Stimulated activated memory B cell treated with anti-CD40 and anti-IgM and Interleukin-4, amounts not matched to agents 10 μg/mL and 1 μg/mL and 100 μg/mL, for 72 hours (primary cell): Measurements from ENCODE around the gene PGAM2.
A peak's percentile ranks its signal among the peaks of the same experiment; 100 is the strongest.

ENCODE experiments used
- ATAC-seq: fragments of 150-1000 bp; cut with Tn5 transposase; 2 replicates; pipeline ENCODE4 v1.10.0; 2021
- H3K27ac Mint-ChIP-seq: one replicate; pipeline ENCODE4 v1.8.0; 2022; ENCODE audit warnings: mild to moderate bottlenecking, mixed read lengths
- H3K27me3 Mint-ChIP-seq: one replicate; pipeline ENCODE4 v1.8.0; 2022; ENCODE audit warnings: mixed read lengths
- H3K36me3 Mint-ChIP-seq: one replicate; pipeline ENCODE4 v1.8.0; 2022; ENCODE audit warnings: mixed read lengths
- H3K4me1 Mint-ChIP-seq: one replicate; pipeline ENCODE4 v1.8.0; 2022; ENCODE audit warnings: mixed read lengths
- H3K4me3 Mint-ChIP-seq: one replicate; pipeline ENCODE4 v1.8.0; 2022; ENCODE audit warnings: mild to moderate bottlenecking, moderate library complexity, mixed read lengths
- H3K9me3 Mint-ChIP-seq: one replicate; pipeline ENCODE4 v1.8.0; 2022; ENCODE audit warnings: mixed read lengths

Gene PGAM2

DNA sequence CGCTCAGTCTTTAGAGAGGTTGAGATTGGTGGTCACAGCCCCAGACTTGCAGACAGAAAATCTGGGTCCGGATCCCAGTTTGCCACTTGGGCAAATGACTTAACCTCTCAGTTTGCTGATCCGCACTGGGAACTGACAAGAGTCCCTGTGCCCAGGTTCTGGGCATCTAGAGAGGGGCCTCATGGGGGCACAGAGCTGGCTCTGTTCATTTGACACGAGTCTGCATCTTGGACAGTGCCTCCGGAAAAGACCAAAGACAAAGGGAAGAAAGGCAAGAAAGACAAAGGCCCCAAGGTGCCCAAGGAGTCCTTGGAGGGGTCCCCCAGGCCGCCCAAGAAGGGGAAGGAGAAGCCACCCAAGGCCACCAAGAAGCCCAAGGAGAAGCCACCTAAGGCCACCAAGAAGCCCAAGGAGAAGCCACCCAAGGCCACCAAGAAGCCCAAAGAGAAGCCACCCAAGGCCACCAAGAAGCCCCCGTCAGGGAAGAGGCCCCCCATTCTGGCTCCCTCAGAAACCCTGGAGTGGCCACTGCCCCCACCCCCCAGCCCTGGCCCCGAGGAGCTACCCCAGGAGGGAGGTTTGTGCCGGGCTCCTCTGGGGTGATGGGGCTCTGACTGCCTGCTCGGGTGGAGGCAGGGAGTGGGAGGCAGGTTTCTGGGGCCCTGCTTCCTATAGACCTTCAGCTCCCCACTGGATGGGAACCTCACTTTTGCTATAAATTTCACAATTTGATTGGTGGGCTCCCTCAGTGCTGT is 41.1 kb upstream of the PGAM2 start:
- H3K9me3 Mint-ChIP-seq, result no peaks in the 10 kb centered on the region
- ATAC-seq, result no peak
- peaks cover 31% of the 10 kb centered on the region for H3K4me1 Mint-ChIP-seq
- H3K27me3 Mint-ChIP-seq, result peaks cover 37% of the 10 kb centered on the region
- H3K36me3 Mint-ChIP-seq, result no peaks in the 10 kb centered on the region
- no peak overlapping the region for H3K4me3 Mint-ChIP-seq
- H3K27ac Mint-ChIP-seq, result peak overlapping the region; percentile 3

DNA sequence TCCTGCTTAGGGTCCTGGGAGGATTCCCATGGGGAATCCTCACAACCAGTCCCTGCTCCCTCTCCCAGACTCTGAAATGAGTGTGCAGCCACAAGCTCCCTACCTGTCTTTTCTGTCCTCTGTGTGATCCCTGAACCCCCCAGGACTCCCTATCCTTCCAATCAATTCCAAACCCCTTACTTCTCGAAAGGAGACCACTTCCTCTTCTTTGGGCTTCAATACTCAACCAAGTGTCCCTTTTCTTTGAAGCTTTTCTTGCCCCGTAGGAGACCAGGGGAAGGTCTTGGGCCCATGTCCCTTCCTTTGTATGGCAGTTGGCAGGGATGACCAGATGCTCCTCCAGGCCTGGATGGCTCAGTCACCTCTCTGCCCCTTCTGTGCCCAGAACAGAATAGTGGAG is 40.5 kb upstream of the PGAM2 start:
- peak overlapping the region; percentile 3 for H3K4me3 Mint-ChIP-seq
- H3K27me3 Mint-ChIP-seq, result peaks cover 37% of the 10 kb centered on the region
- no peaks in the 10 kb centered on the region for H3K36me3 Mint-ChIP-seq
- H3K27ac Mint-ChIP-seq, result peak overlapping the region; percentile 3
- peaks cover 38% of the 10 kb centered on the region for H3K4me1 Mint-ChIP-seq
- no peaks in the 10 kb centered on the region for H3K9me3 Mint-ChIP-seq
- ATAC-seq, result no peak

DNA sequence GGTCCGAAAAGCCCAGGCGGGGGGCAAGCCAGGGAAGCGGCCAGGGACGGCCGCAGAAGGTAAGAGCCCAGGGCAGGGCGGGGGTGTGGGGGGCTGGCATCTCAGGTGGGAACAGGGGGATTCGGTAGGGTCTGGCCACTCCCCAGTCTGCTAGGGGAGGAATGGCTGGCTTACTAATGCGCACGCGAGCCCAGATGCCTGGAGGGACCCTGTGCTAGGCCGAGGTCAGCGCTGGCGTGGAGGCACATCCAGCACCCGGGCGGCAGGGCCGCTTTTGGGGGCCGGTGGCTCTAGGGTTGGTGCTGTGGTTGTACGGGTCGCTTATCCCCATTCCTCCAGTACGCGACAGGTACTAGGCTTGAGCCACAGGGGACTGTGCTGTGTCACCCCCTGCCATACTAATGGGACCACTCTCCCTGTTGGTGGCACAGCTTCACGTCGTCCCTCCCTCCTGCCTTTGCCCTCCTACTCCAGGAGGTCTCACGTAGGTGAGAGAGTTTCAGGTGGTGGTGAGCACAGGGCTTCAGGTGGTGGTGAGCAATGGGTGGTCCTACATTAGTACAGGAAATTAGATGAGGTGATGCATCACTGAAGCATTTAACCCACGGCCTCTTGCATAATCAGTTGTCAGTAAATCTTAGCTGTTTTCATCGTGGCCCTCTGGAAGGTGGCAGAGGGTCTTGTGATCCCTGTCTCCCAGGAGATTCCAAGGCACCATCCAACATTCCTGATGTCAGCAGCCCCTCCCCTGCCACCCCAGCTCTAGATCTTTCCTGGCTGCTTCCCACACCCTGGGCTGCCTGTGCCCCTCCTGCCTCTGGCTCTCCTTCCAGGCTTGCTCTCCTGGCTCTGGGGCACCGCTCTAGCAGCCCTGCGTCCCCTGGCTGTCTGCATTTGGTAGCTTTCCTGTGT is 39.7 kb upstream of the PGAM2 start:
- Mint-ChIP-seq H3K36me3 (no peaks in the 10 kb centered on the region), H3K4me1 (peaks cover 44% of the 10 kb centered on the region), H3K4me3 (peak overlapping the region; percentile 56), H3K27me3 (peaks cover 37% of the 10 kb centered on the region), H3K27ac (peak overlapping the region; percentile 3), H3K9me3 (no peaks in the 10 kb centered on the region)
- ATAC-seq, result no peak

DNA sequence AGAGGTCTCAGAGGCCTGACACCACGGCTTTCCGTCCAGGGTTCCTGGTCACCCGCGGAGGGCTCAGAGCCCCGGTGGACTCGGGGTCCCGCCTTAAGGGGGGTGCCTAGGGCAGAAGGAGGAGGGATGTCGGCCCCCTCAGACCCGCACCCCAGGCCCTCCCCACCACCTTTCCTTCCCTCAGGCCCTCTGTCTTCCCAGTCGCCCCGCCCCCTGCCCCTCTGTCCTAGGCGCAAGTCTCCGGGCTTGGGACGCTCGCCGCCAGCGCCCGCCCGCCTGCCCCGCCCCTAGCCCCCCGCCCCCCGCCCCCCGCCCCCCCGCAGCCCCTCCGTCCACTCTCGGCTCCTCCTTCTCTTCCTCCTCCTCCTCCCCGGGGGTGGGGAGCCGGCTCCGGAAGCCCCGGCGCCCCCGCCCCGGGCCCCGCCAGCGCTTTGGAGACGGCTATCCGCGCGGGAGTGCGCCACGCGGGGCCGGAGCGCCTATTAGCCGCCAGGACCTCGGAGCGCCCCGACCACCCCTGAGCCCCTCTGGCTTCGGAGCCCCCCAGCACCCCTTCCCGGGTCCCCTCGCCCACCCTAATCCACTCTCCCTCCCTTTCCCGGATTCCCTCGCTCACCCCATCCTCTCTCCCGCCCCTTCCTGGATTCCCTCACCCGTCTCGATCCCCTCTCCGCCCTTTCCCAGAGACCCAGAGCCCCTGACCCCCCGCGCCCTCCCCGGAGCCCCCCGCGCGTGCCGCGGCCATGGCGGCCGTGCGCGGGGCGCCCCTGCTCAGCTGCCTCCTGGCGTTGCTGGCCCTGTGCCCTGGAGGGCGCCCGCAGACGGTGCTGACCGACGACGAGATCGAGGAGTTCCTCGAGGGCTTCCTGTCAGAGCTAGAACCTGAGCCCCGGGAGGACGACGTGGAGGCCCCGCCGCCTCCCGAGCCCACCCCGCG is 38.8 kb upstream of the PGAM2 start, which contains the start of gene AEBP1:
Gene AEBP1 (plus strand): TSS at position 423 of the 937 bp plus-strand sequence. CDS start 321 bp downstream, at position 744.
- H3K9me3 Mint-ChIP-seq, result no peaks in the 10 kb centered on the region
- no peaks in the 10 kb centered on the region for H3K36me3 Mint-ChIP-seq
- H3K27ac Mint-ChIP-seq, result peak within 1 kb of the TSS; percentile 53
- H3K4me3 Mint-ChIP-seq, result peak within 1 kb of the TSS; percentile 56
- peaks cover 44% of the 10 kb centered on the region for H3K4me1 Mint-ChIP-seq
- peaks cover 37% of the 10 kb centered on the region for H3K27me3 Mint-ChIP-seq
- peak; percentile 56 for ATAC-seq

DNA sequence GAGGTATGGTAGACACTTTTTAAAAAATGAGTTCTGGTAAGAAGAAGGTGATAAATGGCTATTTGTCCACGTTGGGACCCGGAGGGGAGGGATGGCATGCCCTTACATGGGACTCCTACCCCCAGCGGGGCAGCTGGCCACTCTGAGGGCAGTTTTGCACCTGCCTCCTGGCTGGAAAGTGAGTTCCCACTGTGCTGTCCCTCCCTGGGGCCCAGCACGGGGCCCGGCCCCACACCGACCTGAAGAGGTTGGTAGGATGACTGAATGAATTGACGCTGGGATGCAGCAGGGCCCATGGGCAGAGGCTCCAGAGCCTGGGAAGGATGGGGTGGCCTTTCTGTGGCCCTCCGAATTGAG is 38.2 kb upstream of the PGAM2 start:
- no peak for ATAC-seq
- no peaks in the 10 kb centered on the region for H3K9me3 Mint-ChIP-seq
- H3K4me1 Mint-ChIP-seq, result peaks cover 44% of the 10 kb centered on the region
- H3K27ac Mint-ChIP-seq, result peak overlapping the region; percentile 53
- H3K4me3 Mint-ChIP-seq, result peak overlapping the region; percentile 28
- H3K27me3 Mint-ChIP-seq, result peaks cover 32% of the 10 kb centered on the region
- H3K36me3 Mint-ChIP-seq, result no peaks in the 10 kb centered on the region

DNA sequence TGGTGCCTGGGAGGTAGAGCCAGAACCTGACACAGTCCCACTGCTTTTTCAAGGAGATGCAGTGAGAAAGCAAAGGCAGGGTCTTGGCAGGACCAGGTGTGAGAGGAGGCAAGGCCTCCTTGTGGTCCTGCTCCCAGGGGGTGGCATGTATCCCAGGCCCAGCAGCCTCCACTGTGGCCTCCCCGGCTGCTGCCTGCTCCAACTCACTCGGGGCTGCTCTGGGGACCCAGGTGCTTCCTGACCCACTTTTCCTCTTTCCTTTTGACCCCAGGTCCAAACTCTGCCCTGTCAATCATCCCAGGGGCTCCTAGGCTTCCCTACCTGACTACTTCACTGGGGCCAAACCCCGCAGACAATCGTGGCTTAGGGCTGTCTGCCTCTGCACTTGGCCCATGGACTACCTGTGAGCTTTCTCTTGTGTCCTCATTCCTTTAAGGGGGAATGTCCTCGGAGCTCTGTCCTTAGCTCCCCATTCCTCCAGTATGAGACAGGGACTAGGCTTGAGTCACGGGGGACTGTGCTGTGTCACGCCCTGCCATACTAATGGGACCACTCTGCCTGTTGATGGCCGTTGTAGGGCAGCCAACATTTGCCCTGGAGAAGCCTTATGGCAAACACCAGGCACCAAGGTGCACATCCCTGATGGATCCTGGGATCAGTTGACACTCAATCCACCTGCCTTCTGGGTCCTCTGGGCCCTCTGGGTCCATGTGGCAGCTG is 37.6 kb upstream of the PGAM2 start:
- ATAC-seq, result no peak
- peak overlapping the region; percentile 53 for H3K27ac Mint-ChIP-seq
- H3K4me3 Mint-ChIP-seq, result peak overlapping the region; percentile 28
- peaks cover 27% of the 10 kb centered on the region for H3K27me3 Mint-ChIP-seq
- no peaks in the 10 kb centered on the region for H3K9me3 Mint-ChIP-seq
- H3K4me1 Mint-ChIP-seq, result peaks cover 46% of the 10 kb centered on the region
- H3K36me3 Mint-ChIP-seq, result no peaks in the 10 kb centered on the region

DNA sequence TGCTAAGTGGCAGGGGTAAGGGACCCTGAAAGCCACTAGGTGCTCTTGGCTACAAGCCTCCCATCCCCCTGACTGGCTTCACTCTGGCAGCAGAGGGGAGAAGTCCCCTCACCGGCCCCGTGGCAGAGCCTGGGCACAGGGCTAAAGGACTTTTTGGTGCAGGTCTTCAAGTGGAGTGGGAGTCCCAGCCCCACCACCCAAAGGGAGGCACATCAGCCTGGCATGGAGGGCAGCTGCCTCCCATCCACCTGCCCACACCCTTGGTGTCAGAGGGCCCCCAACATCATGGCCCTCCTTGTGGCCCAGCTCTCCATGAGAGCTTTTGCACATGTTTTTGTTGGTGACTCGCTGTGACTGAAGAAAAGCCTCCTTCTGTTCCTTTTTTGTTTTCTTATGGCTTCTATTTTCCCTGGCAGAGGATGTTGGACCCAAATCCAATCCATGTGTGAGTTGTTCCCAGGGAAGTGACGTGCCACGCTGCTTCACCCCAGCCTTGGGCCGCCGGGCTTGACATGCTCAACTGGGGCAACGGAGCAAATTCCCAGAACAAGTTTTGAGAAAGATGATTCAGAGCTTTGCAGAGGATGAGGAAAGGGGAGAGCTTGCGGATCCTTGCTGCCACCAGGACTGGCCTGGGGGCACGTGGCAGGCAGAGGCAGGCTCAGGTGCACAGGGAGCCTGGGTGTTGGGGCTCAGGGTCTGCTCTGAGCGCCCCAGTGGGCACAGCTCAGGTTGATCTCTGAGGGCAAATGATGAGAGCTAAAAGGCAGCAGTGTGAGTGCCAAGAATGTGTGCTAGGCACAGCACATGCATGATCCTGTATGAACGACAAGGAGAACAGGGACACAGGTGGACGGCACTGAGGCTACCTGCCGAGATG is 36.8 kb upstream of the PGAM2 start:
- H3K27ac Mint-ChIP-seq, result peak overlapping the region; percentile 26
- H3K9me3 Mint-ChIP-seq, result no peaks in the 10 kb centered on the region
- ATAC-seq, result no peak
- H3K36me3 Mint-ChIP-seq, result no peaks in the 10 kb centered on the region
- H3K4me3 Mint-ChIP-seq, result no peak overlapping the region
- peaks cover 54% of the 10 kb centered on the region for H3K4me1 Mint-ChIP-seq
- H3K27me3 Mint-ChIP-seq, result peaks cover 27% of the 10 kb centered on the region

DNA sequence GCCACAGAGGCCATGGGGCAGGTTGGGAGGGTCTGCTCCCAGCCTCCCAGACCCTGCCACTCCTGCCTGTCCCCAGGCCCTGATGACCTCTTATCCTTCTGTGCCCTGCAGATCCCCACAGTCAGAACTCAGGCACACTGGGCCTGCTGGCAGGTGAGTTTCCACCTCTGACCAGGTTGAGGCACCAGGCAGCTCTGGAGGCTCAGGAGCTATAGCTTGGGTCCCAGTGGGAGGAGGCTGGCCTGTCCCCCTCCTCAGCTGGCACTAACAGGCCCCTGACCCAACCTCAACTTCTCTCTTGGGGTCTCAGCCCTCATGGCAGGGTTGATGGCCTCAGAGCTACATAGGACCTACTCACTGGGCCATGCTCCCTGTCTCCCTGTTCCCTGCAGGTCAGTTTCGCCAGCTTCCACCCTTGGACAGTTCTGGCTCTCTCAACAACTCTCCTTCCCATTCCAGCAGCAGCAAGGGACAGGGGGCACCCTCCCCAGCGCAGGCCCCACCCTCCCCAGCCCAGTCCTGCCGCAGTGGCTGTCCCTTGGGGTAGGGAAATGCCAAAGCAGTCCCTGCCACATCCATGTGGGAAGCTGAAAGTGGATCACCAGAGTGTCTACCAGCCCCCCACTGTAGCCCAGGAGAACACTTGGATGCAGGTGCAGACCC is 36.1 kb upstream of the PGAM2 start:
- Mint-ChIP-seq H3K36me3 (no peaks in the 10 kb centered on the region), H3K4me1 (peaks cover 61% of the 10 kb centered on the region), H3K4me3 (no peak overlapping the region), H3K9me3 (no peaks in the 10 kb centered on the region), H3K27me3 (peaks cover 26% of the 10 kb centered on the region), H3K27ac (peak overlapping the region; percentile 61)
- ATAC-seq, result no peak

DNA sequence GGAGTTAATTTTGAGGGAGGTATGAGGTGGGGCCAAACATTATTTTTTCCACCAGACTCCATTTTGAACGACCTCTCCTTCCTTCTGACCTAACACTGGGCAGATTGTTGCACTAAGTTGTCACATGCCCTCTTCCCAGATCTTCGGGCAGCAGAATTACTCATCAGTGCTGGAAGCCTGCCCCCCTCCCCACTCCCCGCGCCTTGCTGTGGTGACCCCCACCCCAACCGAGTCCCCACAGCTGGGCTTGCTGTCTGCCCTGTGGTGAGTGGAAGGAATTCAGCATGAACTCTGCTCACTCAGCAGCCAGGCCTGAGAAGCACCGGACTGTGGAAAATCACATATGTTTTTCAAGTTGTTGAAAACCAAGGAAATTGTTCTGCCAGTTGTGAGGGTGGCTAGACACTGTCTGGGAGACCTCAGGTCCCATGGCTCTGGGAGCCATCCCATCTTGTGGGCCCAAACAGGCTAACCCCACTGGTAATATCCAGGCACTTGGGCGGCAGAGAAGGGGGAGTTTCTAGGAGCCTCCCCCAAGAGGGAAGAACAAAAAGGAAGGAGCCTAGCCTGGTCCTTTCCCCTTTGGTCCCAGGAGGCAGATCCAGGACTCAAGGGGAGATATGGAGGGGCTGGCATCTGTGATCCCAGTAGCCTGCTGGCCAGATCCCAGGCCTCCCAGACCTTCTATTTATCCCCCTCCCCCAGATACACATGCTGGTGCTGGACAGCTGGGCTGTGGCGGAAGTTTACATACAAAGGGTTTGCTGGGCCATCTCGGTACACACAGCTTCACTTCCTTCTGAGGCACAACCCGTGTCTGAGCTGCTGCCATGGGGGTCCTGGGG is 35.3 kb upstream of the PGAM2 start:
- Mint-ChIP-seq H3K27me3 (peaks cover 18% of the 10 kb centered on the region), H3K36me3 (no peaks in the 10 kb centered on the region), H3K4me3 (no peak overlapping the region), H3K27ac (peak overlapping the region; percentile 61), H3K4me1 (peaks cover 61% of the 10 kb centered on the region), H3K9me3 (no peaks in the 10 kb centered on the region)
- ATAC-seq, result no peak

DNA sequence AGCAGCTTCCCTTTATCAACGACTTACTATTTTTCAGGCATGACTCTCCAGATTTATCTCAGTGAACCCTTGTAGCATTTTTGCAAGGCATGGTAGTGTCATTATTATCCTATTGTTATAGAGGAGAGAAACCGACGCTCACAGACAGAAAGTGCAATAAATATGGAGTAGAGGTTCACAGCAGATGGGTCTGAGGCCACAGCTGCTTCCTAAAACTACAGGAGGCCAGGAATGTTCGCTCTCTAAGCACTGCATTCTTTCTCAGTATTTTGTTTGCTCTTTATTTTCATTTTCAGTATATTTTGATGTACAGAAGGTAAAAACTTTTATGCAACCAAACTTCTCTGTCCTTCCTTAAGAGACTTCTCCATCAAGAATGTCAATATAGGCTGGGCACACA is 34.3 kb upstream of the PGAM2 start:
- Mint-ChIP-seq H3K9me3 (no peaks in the 10 kb centered on the region), H3K4me3 (no peak overlapping the region), H3K4me1 (peaks cover 62% of the 10 kb centered on the region), H3K27me3 (peaks cover 9% of the 10 kb centered on the region), H3K27ac (no peak overlapping the region), H3K36me3 (no peaks in the 10 kb centered on the region)
- ATAC-seq, result no peak

DNA sequence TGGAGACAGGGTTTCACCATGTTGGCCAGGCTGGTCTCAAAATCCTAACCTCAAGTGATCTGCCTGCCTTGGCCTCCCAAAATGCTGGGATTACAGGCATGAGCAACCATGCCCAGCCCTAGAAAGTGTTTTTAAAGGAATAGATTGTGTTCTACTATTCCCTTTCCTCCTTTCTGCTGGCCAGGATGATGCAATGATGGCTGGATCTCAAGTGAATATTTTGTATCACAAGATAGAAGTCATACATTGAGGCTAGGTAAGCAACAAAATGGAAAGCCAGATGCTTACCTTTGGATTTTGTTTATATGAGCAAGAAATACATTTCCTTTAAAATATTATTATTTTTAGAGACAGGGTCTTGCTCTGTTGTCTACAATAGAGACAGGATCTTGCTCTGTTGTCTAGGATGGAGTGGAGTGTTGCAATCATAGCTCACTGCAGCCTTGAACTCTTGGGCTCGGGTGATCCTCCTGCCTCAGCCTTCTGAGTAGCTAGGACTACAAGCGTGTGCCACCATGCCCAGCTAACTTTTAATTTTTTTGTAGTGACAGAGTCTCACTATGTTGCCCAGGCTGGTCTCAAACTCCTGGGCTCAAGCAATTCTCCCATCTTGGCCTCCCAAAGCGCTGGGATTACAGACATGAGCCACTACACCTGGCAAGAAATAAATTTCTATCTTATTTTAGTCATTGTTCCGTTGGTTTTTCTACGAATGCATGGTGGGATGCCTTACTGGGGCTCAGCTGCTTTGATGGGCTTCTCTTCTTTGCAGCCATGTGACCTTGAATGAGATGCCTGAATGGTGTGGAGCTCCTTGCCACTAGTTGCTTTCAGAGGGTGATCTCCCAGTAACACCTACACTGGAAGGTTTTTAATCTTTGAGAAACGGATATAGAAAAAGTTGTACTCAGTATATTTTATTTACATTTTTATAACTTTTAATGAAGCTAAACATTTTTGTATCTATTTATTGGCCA is 33.0 kb upstream of the PGAM2 start:
- no peaks in the 10 kb centered on the region for H3K36me3 Mint-ChIP-seq
- no peaks in the 10 kb centered on the region for H3K9me3 Mint-ChIP-seq
- no peak for ATAC-seq
- H3K27me3 Mint-ChIP-seq, result peaks cover 5% of the 10 kb centered on the region
- peaks cover 67% of the 10 kb centered on the region for H3K4me1 Mint-ChIP-seq
- peak overlapping the region; percentile 89 for H3K27ac Mint-ChIP-seq
- H3K4me3 Mint-ChIP-seq, result no peak overlapping the region
